GM23338 (cell line): ENCODE data around the gene KCTD1. TPM values are rescaled to one million over a fixed set of nuclear protein-coding genes. Genes with fewer than 3 reads are reported as not detected.

Source experiments
- ATAC-seq: fragments of 200-7000 bp; cut with Tn5 transposase; 3 replicates; pipeline ENCODE4 v1.9.1; 2020
- DNase-seq: peaks from one replicate; pipeline ENCODE4 v3.0.0-alpha.2; 2015; ENCODE audit warnings: low spot score
- H2AFZ ChIP-seq: fragments of 200-600 bp; sonication (generic); 2 replicates; pipeline ENCODE4 v1.8.0; 2016; ENCODE audit warnings: antibody characterized with exemption, mild to moderate bottlenecking, moderate library complexity
- H3F3A ChIP-seq: fragments of 200-600 bp; sonication (generic); replicated peaks from 2 replicates; pipeline ENCODE4 v1.8.0; 2017; ENCODE audit warnings: antibody characterized with exemption, mixed run types, low read depth
- H3K27ac ChIP-seq: fragments of 200-600 bp; sonication (generic); 2 replicates; pipeline ENCODE4 v1.6.1; 2016; ENCODE audit warnings: low read depth
- H3K27me3 ChIP-seq: fragments of 200-600 bp; sonication (generic); 2 replicates; pipeline ENCODE4 v1.8.0; 2016; ENCODE audit warnings: mild to moderate bottlenecking, mixed run types, moderate library complexity; ENCODE audit not compliant: insufficient read depth
- H3K36me3 ChIP-seq: fragments of 200-600 bp; sonication (generic); 2 replicates; pipeline ENCODE4 v1.8.0; 2016; ENCODE audit warnings: mild to moderate bottlenecking; ENCODE audit not compliant: insufficient read depth
- H3K4me1 ChIP-seq: fragments of 200-600 bp; sonication (generic); 2 replicates; pipeline ENCODE4 v1.8.0; 2016; ENCODE audit warnings: mild to moderate bottlenecking, moderate library complexity; ENCODE audit not compliant: insufficient read depth
- H3K4me2 ChIP-seq: fragments of 200-600 bp; sonication (generic); 2 replicates; pipeline ENCODE4 v1.7.1; 2017; ENCODE audit warnings: mixed run types
- H3K4me3 ChIP-seq: fragments of 200-600 bp; sonication (generic); 2 replicates; pipeline ENCODE4 v1.6.1; 2016; ENCODE audit warnings: mixed run types
- H3K79me2 ChIP-seq: fragments of 200-600 bp; sonication (generic); replicated peaks from 2 replicates; pipeline ENCODE4 v1.8.0; 2017; ENCODE audit warnings: mild to moderate bottlenecking; ENCODE audit not compliant: insufficient read depth
- H3K9me2 ChIP-seq: fragments of 200-600 bp; sonication (generic); 2 replicates; pipeline ENCODE4 v1.8.0; 2017; ENCODE audit not compliant: insufficient read depth
- H4K20me1 ChIP-seq: fragments of 200-600 bp; sonication (generic); replicated peaks from 2 replicates; pipeline ENCODE4 v1.8.0; 2017; ENCODE audit warnings: mild to moderate bottlenecking; ENCODE audit not compliant: insufficient read depth
- H3K27ac Mint-ChIP-seq: 2 replicates; pipeline ENCODE4 v1.8.0; 2020; ENCODE audit warnings: inconsistent platforms, mild to moderate bottlenecking, moderate library complexity, mixed read lengths
- H3K27me3 Mint-ChIP-seq: 3 replicates; pipeline ENCODE4 v1.8.0; 2022; ENCODE audit warnings: low read depth, mild to moderate bottlenecking, moderate library complexity, mixed read lengths, inconsistent platforms; ENCODE audit not compliant: insufficient read depth, poor library complexity
- H3K36me3 Mint-ChIP-seq: 3 replicates; pipeline ENCODE4 v1.8.0; 2021; ENCODE audit warnings: low read depth, mild to moderate bottlenecking, inconsistent platforms, moderate library complexity, mixed read lengths
- H3K4me1 Mint-ChIP-seq: 3 replicates; pipeline ENCODE4 v1.8.0; 2020; ENCODE audit warnings: mild to moderate bottlenecking, inconsistent platforms, mixed read lengths
- H3K4me3 Mint-ChIP-seq: 3 replicates; pipeline ENCODE4 v1.8.0; 2021; ENCODE audit warnings: moderate library complexity, mild to moderate bottlenecking, inconsistent platforms, mixed read lengths
- H3K9me3 Mint-ChIP-seq: 3 replicates; pipeline ENCODE4 v1.8.0; 2020; ENCODE audit warnings: moderate library complexity, mild to moderate bottlenecking, inconsistent platforms, mixed read lengths
- CREB1 ChIP-seq: fragments of 250-450 bp; sonication (Bioruptor Pico); IDR thresholded peaks from 2 replicates; pipeline ENCODE4 v1.5.0; 2020; ENCODE audit warnings: low read depth, mild to moderate bottlenecking, moderate library complexity
- EZH2 ChIP-seq: fragments of 200-600 bp; sonication (generic); IDR thresholded peaks from one replicate; pipeline ENCODE4 v1.8.0; 2017; ENCODE audit warnings: antibody characterized with exemption, mild to moderate bottlenecking, low read depth; ENCODE audit not compliant: unreplicated experiment
- EZH2phosphoT487 ChIP-seq: fragments of 200-600 bp; sonication (generic); IDR thresholded peaks from one replicate; pipeline ENCODE4 v1.8.1; 2018; ENCODE audit warnings: antibody characterized with exemption; ENCODE audit not compliant: unreplicated experiment
- JUNB ChIP-seq: IDR thresholded peaks from one replicate; pipeline ENCODE4 v1.6.1; 2016; ENCODE audit warnings: antibody characterized with exemption; ENCODE audit not compliant: unreplicated experiment
- NANOG ChIP-seq: IDR thresholded peaks from 2 replicates; pipeline ENCODE4 v1.6.1; 2016; ENCODE audit warnings: antibody characterized with exemption, borderline replicate concordance
- POLR2AphosphoS5 ChIP-seq: IDR thresholded peaks from 2 replicates; pipeline ENCODE4 v1.6.1; 2016; ENCODE audit warnings: antibody characterized with exemption, low read depth
- STAT1 ChIP-seq: IDR thresholded peaks from one replicate; pipeline ENCODE4 v1.6.1; 2016; ENCODE audit warnings: antibody characterized with exemption; ENCODE audit not compliant: unreplicated experiment
- ZNF331 ChIP-seq: fragments of 250-450 bp; sonication (Bioruptor Pico); IDR thresholded peaks from 2 replicates; pipeline ENCODE4 v1.5.0; 2020; ENCODE audit warnings: low read depth, mild to moderate bottlenecking, moderate library complexity
- ZNF462 ChIP-seq: fragments of 250-450 bp; sonication (Bioruptor Pico); IDR thresholded peaks from 2 replicates; pipeline ENCODE4 v1.5.0; 2020; ENCODE audit warnings: mild to moderate bottlenecking, moderate library complexity
- polyA plus RNA-seq: library from polyadenylated mRNA; unstranded; fragments of >200 nt; fragmentation: Nextera tagmentation; extraction: Ambion mirVana; gene quantifications from 2 replicates; pipeline ENCODE4 v1.2.1, GENCODE V29; 2016
- total RNA-seq: library from RNA; depleted of rRNA; stranded (reverse); fragments of >200 nt; shearing (Covaris generic); gene quantifications from 2 replicates; pipeline ENCODE4 v1.2.3, GENCODE V29; 2014
- TF ChIP-seq, protein P1 (sequence below), 2 experiments: fragments of 200-600 bp in 1 of 2; sonication (generic) in 1 of 2; conservative IDR thresholded peaks; 2 replicates each; pipeline versions ENCODE4 v1.5.1 to v1.6.1; 2016 to 2017; ENCODE audit warnings: antibody characterized with exemption in 2 of 2, low read depth in 2 of 2, mild to moderate bottlenecking in 2 of 2, moderate library complexity in 1 of 2
- TF ChIP-seq, protein P2 (sequence below): IDR thresholded peaks from 2 replicates; pipeline ENCODE4 v1.6.1; 2016; ENCODE audit warnings: antibody characterized with exemption

KCTD1 gene
- total and polyA plus RNA-seq, 2 experiments from 2014 or later, result 7.1 to 20.5 TPM

DNA sequence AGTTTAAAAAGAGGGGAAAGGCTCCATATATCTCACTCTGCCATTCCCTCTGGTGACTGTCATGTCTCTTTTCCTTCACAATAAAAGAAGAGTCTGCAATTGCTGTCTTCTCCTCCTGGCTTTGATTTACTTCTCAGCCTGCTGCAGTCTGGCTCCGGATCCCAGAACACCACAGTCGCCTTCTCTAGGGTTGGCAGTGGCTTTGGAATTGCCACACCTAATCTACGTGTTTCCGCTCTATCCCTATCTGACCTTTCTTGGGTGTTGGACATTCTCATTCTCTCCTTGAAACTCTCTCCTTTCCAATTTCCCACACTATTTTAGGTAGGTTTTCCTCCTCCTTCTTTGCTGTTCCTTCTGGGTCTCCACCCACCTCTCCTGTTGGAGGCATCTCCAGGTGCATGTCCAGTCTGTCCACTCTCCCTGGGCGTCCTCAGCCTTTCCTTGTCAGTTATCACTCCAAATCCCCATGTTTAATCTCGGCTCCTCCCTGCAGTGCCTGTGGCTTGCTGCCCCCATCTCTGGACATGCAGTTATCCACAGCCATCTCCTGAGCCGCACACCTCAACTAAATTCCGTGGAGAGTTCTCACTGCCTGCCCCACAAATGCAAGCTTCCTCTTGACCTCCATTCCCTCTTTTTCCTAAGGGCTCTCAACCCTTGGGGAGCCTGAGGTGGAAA is 112.8 kb downstream of the KCTD1 start:
- Histone ChIP-seq H3K36me3 (no peaks in the 10 kb centered on the region), H3K27me3 (no peaks in the 10 kb centered on the region), H3K4me1 (no peaks in the 10 kb centered on the region; the same call in 1 of the 2 replicates), H3K79me2 (no peaks in the 10 kb centered on the region), H4K20me1 (no peaks in the 10 kb centered on the region), H3K4me2 (no peak overlapping the region), H3K9me2 (no peaks in the 10 kb centered on the region; the same call in 1 of the 2 replicates), H3K27ac (no peak overlapping the region), H2AFZ (no peak overlapping the region), H3F3A (no peaks in the 10 kb centered on the region), H3K4me3 (no peak overlapping the region)
- Mint-ChIP-seq H3K36me3 (no peaks in the 10 kb centered on the region), H3K4me3 (no peak overlapping the region), H3K27ac (no peak overlapping the region), H3K27me3 (no peaks in the 10 kb centered on the region), H3K4me1 (peaks cover 8% of the 10 kb centered on the region; the same call in 2 of the 3 replicates), H3K9me3 (no peaks in the 10 kb centered on the region; the same call in 2 of the 3 replicates)
- no peak for ATAC-seq
- TF ChIP-seq STAT1, result no peak
- no peak for TF ChIP-seq EZH2
- TF ChIP-seq, protein P1, sequence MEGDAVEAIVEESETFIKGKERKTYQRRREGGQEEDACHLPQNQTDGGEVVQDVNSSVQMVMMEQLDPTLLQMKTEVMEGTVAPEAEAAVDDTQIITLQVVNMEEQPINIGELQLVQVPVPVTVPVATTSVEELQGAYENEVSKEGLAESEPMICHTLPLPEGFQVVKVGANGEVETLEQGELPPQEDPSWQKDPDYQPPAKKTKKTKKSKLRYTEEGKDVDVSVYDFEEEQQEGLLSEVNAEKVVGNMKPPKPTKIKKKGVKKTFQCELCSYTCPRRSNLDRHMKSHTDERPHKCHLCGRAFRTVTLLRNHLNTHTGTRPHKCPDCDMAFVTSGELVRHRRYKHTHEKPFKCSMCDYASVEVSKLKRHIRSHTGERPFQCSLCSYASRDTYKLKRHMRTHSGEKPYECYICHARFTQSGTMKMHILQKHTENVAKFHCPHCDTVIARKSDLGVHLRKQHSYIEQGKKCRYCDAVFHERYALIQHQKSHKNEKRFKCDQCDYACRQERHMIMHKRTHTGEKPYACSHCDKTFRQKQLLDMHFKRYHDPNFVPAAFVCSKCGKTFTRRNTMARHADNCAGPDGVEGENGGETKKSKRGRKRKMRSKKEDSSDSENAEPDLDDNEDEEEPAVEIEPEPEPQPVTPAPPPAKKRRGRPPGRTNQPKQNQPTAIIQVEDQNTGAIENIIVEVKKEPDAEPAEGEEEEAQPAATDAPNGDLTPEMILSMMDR (conservative IDR thresholded peaks at IDR 0.05; ENCODE audit: low read depth in 2 of 2), result no peak
- TF ChIP-seq POLR2AphosphoS5, result no peak
- no peak for TF ChIP-seq CREB1
- no peak for TF ChIP-seq EZH2phosphoT487
- TF ChIP-seq ZNF462, result no peak
- TF ChIP-seq NANOG, result no peak
- no peak for TF ChIP-seq ZNF331 (CRISPR knock-in tag)
- TF ChIP-seq JUNB, result no peak
- TF ChIP-seq, protein P2, sequence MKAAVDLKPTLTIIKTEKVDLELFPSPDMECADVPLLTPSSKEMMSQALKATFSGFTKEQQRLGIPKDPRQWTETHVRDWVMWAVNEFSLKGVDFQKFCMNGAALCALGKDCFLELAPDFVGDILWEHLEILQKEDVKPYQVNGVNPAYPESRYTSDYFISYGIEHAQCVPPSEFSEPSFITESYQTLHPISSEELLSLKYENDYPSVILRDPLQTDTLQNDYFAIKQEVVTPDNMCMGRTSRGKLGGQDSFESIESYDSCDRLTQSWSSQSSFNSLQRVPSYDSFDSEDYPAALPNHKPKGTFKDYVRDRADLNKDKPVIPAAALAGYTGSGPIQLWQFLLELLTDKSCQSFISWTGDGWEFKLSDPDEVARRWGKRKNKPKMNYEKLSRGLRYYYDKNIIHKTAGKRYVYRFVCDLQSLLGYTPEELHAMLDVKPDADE, result no peak
- DNase-seq, result no peak
